Fibroblast of lung (primary cell): ENCODE data around the gene ACTN1. TPM values are rescaled to one million over a fixed set of nuclear protein-coding genes. Genes with fewer than 3 reads are reported as not detected.

ENCODE experiments used
- DNase-seq, 2 donors: peaks; one replicate each; pipeline versions ENCODE4 v3.0.0 to v3.0.0-alpha.2; 2010; ENCODE audit warnings: low read depth in 2 of 2
- H2AFZ ChIP-seq: 2 replicates; pipeline ENCODE4 v1.5.1; 2012; ENCODE audit warnings: low read length, control low read depth, inconsistent platforms
- H3K27ac ChIP-seq: 2 replicates; pipeline ENCODE4 v1.5.1; 2011; ENCODE audit warnings: low read length, control low read depth; ENCODE audit not compliant: insufficient read depth
- H3K27me3 ChIP-seq: 2 replicates; pipeline ENCODE4 v1.5.1; 2011; ENCODE audit warnings: mild to moderate bottlenecking, low read length; ENCODE audit not compliant: control insufficient read depth, insufficient read depth
- H3K36me3 ChIP-seq: 2 replicates; pipeline ENCODE4 v1.5.1; 2011; ENCODE audit warnings: low read length; ENCODE audit not compliant: control insufficient read depth, insufficient read depth
- H3K4me1 ChIP-seq: 2 replicates; pipeline ENCODE4 v1.5.1; 2011; ENCODE audit warnings: low read length; ENCODE audit not compliant: control insufficient read depth, insufficient read depth; ENCODE audit errors: extremely low read depth
- H3K4me2 ChIP-seq: 2 replicates; pipeline ENCODE4 v1.5.1; 2011; ENCODE audit warnings: low read length, control low read depth; ENCODE audit not compliant: insufficient read depth; ENCODE audit errors: extremely low read depth
- H3K4me3 ChIP-seq, 4 experiments: fragments of 200-600 bp in 1 of 4; sonication (generic) in 1 of 4; replicated peaks in 1 of 4; 2 replicates each; pipeline ENCODE4 v1.5.1; 2011 to 2016; ENCODE audit warnings: low read length in 4 of 4, low read depth in 3 of 4, mild to moderate bottlenecking in 3 of 4, control low read depth in 2 of 4, inconsistent platforms in 1 of 4, mixed read lengths in 1 of 4; ENCODE audit not compliant: insufficient read depth in 1 of 4; ENCODE audit errors: control extremely low read depth in 1 of 4
- H3K79me2 ChIP-seq: 2 replicates; pipeline ENCODE4 v1.5.1; 2012; ENCODE audit warnings: mild to moderate bottlenecking, low read length, inconsistent platforms; ENCODE audit not compliant: control insufficient read depth, insufficient read depth
- H3K9ac ChIP-seq: 2 replicates; pipeline ENCODE4 v1.5.1; 2011; ENCODE audit warnings: mild to moderate bottlenecking, low read length, control low read depth; ENCODE audit not compliant: insufficient read depth
- H3K9me3 ChIP-seq: 2 replicates; pipeline ENCODE4 v1.5.1; 2012; ENCODE audit warnings: low read depth, low read length; ENCODE audit not compliant: control insufficient read depth, insufficient read depth
- H4K20me1 ChIP-seq: 2 replicates; pipeline ENCODE4 v1.5.1; 2011; ENCODE audit warnings: low read length; ENCODE audit not compliant: control insufficient read depth, insufficient read depth; ENCODE audit errors: extremely low read depth
- EZH2 ChIP-seq: IDR thresholded peaks from 2 replicates; pipeline ENCODE4 v1.5.1; 2012; ENCODE audit warnings: low read length, control low read depth, mild to moderate bottlenecking; ENCODE audit errors: missing control alignments
- polyA plus RNA-seq, 2 donors: library from polyadenylated mRNA; depleted of rRNA in 1 of 2; stranded (reverse) in 1 of 2; unstranded in 1 of 2; fragments of >200 nt; gene quantifications; 2 replicates each; pipeline ENCODE4 v1.2.1, GENCODE V29; 2011 to 2012; ENCODE audit warnings: missing spikeins in 1 of 2
- total RNA-seq: library from RNA; depleted of rRNA; stranded (reverse); fragments of >200 nt; gene quantifications from 2 replicates; pipeline ENCODE4 v1.2.1, GENCODE V29; 2014
- TF ChIP-seq, protein P1 (sequence below), 2 donors: IDR thresholded peaks in 1 of 2; conservative IDR thresholded peaks in 1 of 2; 1 replicate in 1 of 2; 2 replicates in 1 of 2; pipeline ENCODE4 v1.5.1; 2011 to 2012; ENCODE audit warnings: low read length in 2 of 2, control low read depth in 1 of 2, inconsistent platforms in 1 of 2, low read depth in 1 of 2, mild to moderate bottlenecking in 1 of 2

The ACTN1 gene
- total and polyA plus RNA-seq, 2 donors (not counting 1 experiment from before 2014, with no cell fraction given) = 254 to 729 TPM

DNA sequence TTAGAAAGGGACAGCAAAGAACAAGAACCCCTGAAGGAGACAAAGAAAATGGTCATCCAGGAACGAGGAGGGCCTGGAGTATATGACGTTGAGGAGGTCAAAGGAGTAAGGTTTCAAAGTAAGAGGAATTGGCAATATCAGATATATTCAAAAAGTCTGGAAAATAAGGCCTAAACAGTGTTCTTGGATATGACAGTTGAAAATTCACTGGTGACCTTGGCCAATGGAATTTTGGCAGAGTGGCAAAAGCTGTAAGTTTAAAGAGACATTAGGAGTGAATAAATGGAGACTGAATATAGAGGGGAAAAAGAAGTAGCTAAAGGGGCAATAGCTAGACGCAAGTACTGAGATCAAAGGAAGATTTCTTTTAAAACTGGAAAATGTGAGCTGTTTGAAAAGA is 4.1 kb upstream of the ACTN1 start:
- DNase-seq = no peak
- Histone ChIP-seq H3K27ac (peak overlapping the region; percentile 22), H3K9ac (no peak overlapping the region), H3K27me3 (no peaks in the 10 kb centered on the region), H3K79me2 (peaks cover 8% of the 10 kb centered on the region), H4K20me1 (no peaks in the 10 kb centered on the region), H3K4me2 (no peak overlapping the region), H3K9me3 (no peaks in the 10 kb centered on the region), H3K4me3 (no peak overlapping the region), H3K4me1 (peaks cover 26% of the 10 kb centered on the region), H2AFZ (no peak overlapping the region), H3K36me3 (no peaks in the 10 kb centered on the region)
- TF ChIP-seq EZH2 = no peak
- TF ChIP-seq, protein P1, sequence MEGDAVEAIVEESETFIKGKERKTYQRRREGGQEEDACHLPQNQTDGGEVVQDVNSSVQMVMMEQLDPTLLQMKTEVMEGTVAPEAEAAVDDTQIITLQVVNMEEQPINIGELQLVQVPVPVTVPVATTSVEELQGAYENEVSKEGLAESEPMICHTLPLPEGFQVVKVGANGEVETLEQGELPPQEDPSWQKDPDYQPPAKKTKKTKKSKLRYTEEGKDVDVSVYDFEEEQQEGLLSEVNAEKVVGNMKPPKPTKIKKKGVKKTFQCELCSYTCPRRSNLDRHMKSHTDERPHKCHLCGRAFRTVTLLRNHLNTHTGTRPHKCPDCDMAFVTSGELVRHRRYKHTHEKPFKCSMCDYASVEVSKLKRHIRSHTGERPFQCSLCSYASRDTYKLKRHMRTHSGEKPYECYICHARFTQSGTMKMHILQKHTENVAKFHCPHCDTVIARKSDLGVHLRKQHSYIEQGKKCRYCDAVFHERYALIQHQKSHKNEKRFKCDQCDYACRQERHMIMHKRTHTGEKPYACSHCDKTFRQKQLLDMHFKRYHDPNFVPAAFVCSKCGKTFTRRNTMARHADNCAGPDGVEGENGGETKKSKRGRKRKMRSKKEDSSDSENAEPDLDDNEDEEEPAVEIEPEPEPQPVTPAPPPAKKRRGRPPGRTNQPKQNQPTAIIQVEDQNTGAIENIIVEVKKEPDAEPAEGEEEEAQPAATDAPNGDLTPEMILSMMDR (conservative IDR thresholded peaks at IDR 0.05 in 1 of 2, IDR thresholded peaks at IDR 0.05 in 1 of 2; ENCODE audit: low read depth in 1 of 2, low read length in 2 of 2) = no peak

DNA sequence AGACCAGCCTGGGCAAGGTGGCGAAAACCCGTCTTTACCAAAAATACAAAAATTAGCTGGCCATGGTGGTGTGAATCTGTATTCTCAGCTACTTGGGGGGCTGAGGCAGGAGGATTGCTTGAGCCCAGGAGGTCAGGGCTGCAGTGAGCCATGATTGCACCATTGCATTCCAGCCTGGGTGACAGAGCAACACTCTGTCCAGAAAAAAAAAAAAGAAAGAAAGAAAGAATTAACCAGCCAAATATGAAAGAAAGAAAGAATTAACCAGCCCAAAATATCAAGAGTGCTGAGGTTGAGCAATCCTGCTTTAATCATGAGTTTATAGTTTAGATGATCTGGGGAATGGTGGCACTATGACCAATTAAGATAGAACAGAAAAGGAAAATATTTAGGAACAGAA is 3.5 kb upstream of the ACTN1 start:
- no peaks in the 10 kb centered on the region for H3K36me3 ChIP-seq
- H3K9ac ChIP-seq = no peak overlapping the region
- H3K27me3 ChIP-seq = no peaks in the 10 kb centered on the region
- no peaks in the 10 kb centered on the region for H3K9me3 ChIP-seq
- H2AFZ ChIP-seq = no peak overlapping the region
- H3K4me2 ChIP-seq = no peak overlapping the region
- no peaks in the 10 kb centered on the region for H4K20me1 ChIP-seq
- peak overlapping the region; percentile 54 for H3K27ac ChIP-seq
- H3K4me3 ChIP-seq = no peak overlapping the region
- peak; percentile 39 to 57 for DNase-seq
- peaks cover 26% of the 10 kb centered on the region for H3K4me1 ChIP-seq
- peaks cover 14% of the 10 kb centered on the region for H3K79me2 ChIP-seq
- TF ChIP-seq, protein P1 (conservative IDR thresholded peaks at IDR 0.05 in 1 of 2, IDR thresholded peaks at IDR 0.05 in 1 of 2; ENCODE audit: low read depth in 1 of 2, low read length in 2 of 2) = no peak
- TF ChIP-seq EZH2 = no peak

DNA sequence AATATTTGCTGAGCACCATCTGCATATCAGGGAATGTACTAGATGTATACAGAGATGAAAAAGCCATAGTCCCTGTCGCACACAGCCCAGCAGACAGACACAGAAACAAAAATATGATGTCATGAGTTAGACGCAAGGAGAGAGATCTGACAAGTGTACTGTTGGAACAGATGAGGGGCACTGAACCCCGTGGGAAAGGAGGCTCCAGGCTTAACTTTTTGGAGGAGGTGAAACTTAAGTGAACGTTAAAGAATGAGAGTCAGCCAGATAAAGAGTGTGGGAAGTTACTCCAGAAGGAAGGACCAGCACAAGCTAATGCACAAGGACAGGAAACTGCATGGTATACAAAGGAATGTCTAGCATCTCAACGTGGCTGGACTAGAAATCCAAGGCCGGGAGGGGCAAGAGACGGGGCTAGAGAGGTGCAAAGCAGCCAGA is 2.5 kb upstream of the ACTN1 start:
- Histone ChIP-seq H3K27me3 (no peaks in the 10 kb centered on the region), H3K4me1 (peaks cover 33% of the 10 kb centered on the region), H3K9ac (no peak overlapping the region), H3K4me2 (peak overlapping the region; percentile 42), H3K9me3 (no peaks in the 10 kb centered on the region), H4K20me1 (no peaks in the 10 kb centered on the region), H3K36me3 (peaks cover 3% of the 10 kb centered on the region), H2AFZ (no peak overlapping the region), H3K4me3 (no peak overlapping the region), H3K27ac (peak overlapping the region; percentile 24), H3K79me2 (peaks cover 24% of the 10 kb centered on the region)
- no peak for TF ChIP-seq EZH2
- TF ChIP-seq, protein P1 (conservative IDR thresholded peaks at IDR 0.05 in 1 of 2, IDR thresholded peaks at IDR 0.05 in 1 of 2; ENCODE audit: low read depth in 1 of 2, low read length in 2 of 2) = no peak
- DNase-seq = peak in 1 of 2 donors; percentile 92
